Peyer's patch (tissue), 4 donors: ENCODE measurements around the gene IL1RN.

Experiments
- CTCF ChIP-seq, 6 experiments: fragments of 450-650 bp in 4 of 6; fragments of 200-600 bp in 2 of 6; sonication (generic) in 1 of 6; IDR thresholded peaks; one replicate each; pipeline ENCODE4 v1.5.1; 2017 to 2019; ENCODE audit warnings: antibody characterized with exemption in 6 of 6, mild to moderate bottlenecking in 3 of 6, moderate library complexity in 1 of 6
- POLR2A ChIP-seq, 2 donors: fragments of 450-650 bp; IDR thresholded peaks; one replicate each; pipeline ENCODE4 v1.5.1; 2017; ENCODE audit warnings: antibody characterized with exemption in 2 of 2, mild to moderate bottlenecking in 2 of 2, moderate library complexity in 2 of 2

- no peak for TF ChIP-seq CTCF (IDR thresholded peaks at IDR 0.05)
- no peak for TF ChIP-seq POLR2A (IDR thresholded peaks at IDR 0.05)
Observed at GRCh38 chr2:113112871-113113270, 14.5 kb upstream of the IL1RN start.
